Endodermal cell (in vitro differentiated cells): ENCODE measurements around the gene NPLOC4. TPM values are rescaled to one million over a fixed set of nuclear protein-coding genes. Genes with fewer than 3 reads are reported as not detected.

Source experiments
- DNase-seq: peaks from one replicate; pipeline ENCODE4 v3.0.0-alpha.2; 2017
- H3K27ac ChIP-seq: 2 replicates; pipeline ENCODE4 v1.5.1; 2013; ENCODE audit warnings: mild to moderate bottlenecking, low read depth, low read length, moderate library complexity
- H3K27me3 ChIP-seq: 2 replicates; pipeline ENCODE4 v1.6.1; 2013; ENCODE audit warnings: mild to moderate bottlenecking, low read length, moderate library complexity; ENCODE audit not compliant: insufficient read depth, control insufficient read depth, poor library complexity, severe bottlenecking
- H3K36me3 ChIP-seq: 2 replicates; pipeline ENCODE4 v1.7.0; 2013; ENCODE audit warnings: mild to moderate bottlenecking, low read length, moderate library complexity; ENCODE audit not compliant: control insufficient read depth, insufficient read depth
- H3K4me1 ChIP-seq: one replicate; pipeline ENCODE4 v1.7.0; 2013; ENCODE audit warnings: low read length; ENCODE audit not compliant: control insufficient read depth, insufficient read depth
- H3K4me3 ChIP-seq: 2 replicates; pipeline ENCODE4 v1.5.1; 2013; ENCODE audit warnings: mild to moderate bottlenecking, low read length, moderate library complexity
- H3K9ac ChIP-seq: 2 replicates; pipeline ENCODE4 v1.6.1; 2013; ENCODE audit warnings: mild to moderate bottlenecking, low read length, moderate library complexity; ENCODE audit not compliant: poor library complexity, severe bottlenecking; ENCODE audit errors: extremely low read depth
- H3K9me3 ChIP-seq: 2 replicates; pipeline ENCODE4 v1.6.1; 2013; ENCODE audit warnings: mild to moderate bottlenecking, low read length, moderate library complexity; ENCODE audit not compliant: control insufficient read depth
- H3K27ac Mint-ChIP-seq: 2 replicates; pipeline ENCODE4 v1.8.0; 2020; ENCODE audit warnings: mixed read lengths
- H3K27me3 Mint-ChIP-seq: 2 replicates; pipeline ENCODE4 v1.8.0; 2021; ENCODE audit warnings: mild to moderate bottlenecking, mixed read lengths; ENCODE audit not compliant: insufficient read depth
- H3K36me3 Mint-ChIP-seq: 2 replicates; pipeline ENCODE4 v1.8.0; 2020; ENCODE audit warnings: low read depth, mixed read lengths
- H3K4me1 Mint-ChIP-seq: 2 replicates; pipeline ENCODE4 v1.8.0; 2020; ENCODE audit warnings: mixed read lengths
- H3K4me3 Mint-ChIP-seq: 2 replicates; pipeline ENCODE4 v1.8.0; 2020; ENCODE audit warnings: mild to moderate bottlenecking, moderate library complexity, mixed read lengths
- H3K9me3 Mint-ChIP-seq: 2 replicates; pipeline ENCODE4 v1.8.0; 2020; ENCODE audit warnings: mild to moderate bottlenecking, mixed read lengths
- CTCF ChIP-seq: fragments of 200-600 bp; sonication (generic); conservative IDR thresholded peaks from 2 replicates; pipeline ENCODE4 v1.5.0; 2021; ENCODE audit warnings: antibody characterized with exemption, mild to moderate bottlenecking
- WGBS, 2 experiments: methylation state at CpG; one replicate each; pipeline versions ENCODE4 v1.1.5 to v1.1.7; 2013; ENCODE audit warnings: missing lambda C conversion rate in 2 of 2, mixed read lengths in 1 of 2; ENCODE audit not compliant: insufficient coverage in 1 of 2, insufficient read length in 1 of 2; 5-methylcytosine and 5-hydroxymethylcytosine counted together
- total RNA-seq, 2 donors: library from RNA; stranded (reverse); fragmentation: NEBNext Ultra II Directional in 1 of 2; extraction: Animal tissue kit (Norgen Biotek cat#: 25700) in 1 of 2; gene quantifications; 2 replicates in 1 of 2; 3 replicates in 1 of 2; pipeline ENCODE4 v1.2.1, GENCODE V29; 2021

Gene NPLOC4
- total RNA-seq, 2 donors from 2014 or later, result 113 to 118 TPM

GRCh38 chr17:81581758-81582157, 55.2 kb downstream of the NPLOC4 start:
- Mint-ChIP-seq H3K4me1 (peaks cover 14% of the 10 kb centered on the region), H3K9me3 (no peaks in the 10 kb centered on the region), H3K36me3 (peaks cover 79% of the 10 kb centered on the region), H3K4me3 (no peak overlapping the region), H3K27me3 (no peaks in the 10 kb centered on the region), H3K27ac (no peak overlapping the region)
- H3K9me3 ChIP-seq, result no peaks in the 10 kb centered on the region
- no peaks in the 10 kb centered on the region for H3K27me3 ChIP-seq
- TF ChIP-seq CTCF, result no peak
- peaks cover 75% of the 10 kb centered on the region for H3K36me3 ChIP-seq
- 95 to 96% methylated on average over 6 to 8 of the region's 8 CpGs for whole genome bisulfite sequencing, 2 experiments
- H3K9ac ChIP-seq, result no peak overlapping the region
- no peaks in the 10 kb centered on the region for H3K4me1 ChIP-seq
- no peak overlapping the region for H3K4me3 ChIP-seq
- H3K27ac ChIP-seq, result no peak overlapping the region
- no peak for DNase-seq

- no peaks in the 10 kb centered on the region for H3K4me1 ChIP-seq
- H3K27ac ChIP-seq, result no peak overlapping the region
- Mint-ChIP-seq H3K27me3 (no peaks in the 10 kb centered on the region), H3K4me1 (peaks cover 14% of the 10 kb centered on the region), H3K9me3 (no peaks in the 10 kb centered on the region), H3K36me3 (peaks cover 79% of the 10 kb centered on the region), H3K4me3 (no peak overlapping the region), H3K27ac (peak overlapping the region; percentile 84)
- no peaks in the 10 kb centered on the region for H3K9me3 ChIP-seq
- 94 to 100% methylated on average over 3 to 6 of the region's 6 CpGs for WGBS, 2 experiments
- H3K27me3 ChIP-seq, result no peaks in the 10 kb centered on the region
- H3K36me3 ChIP-seq, result peaks cover 75% of the 10 kb centered on the region
- TF ChIP-seq CTCF, result no peak
- H3K4me3 ChIP-seq, result no peak overlapping the region
- H3K9ac ChIP-seq, result no peak overlapping the region
- no peak for DNase-seq
Observed at GRCh38 chr17:81580481-81580880, 56.4 kb downstream of the NPLOC4 start.

- TF ChIP-seq CTCF, result no peak
- peaks cover 14% of the 10 kb centered on the region for H3K4me1 Mint-ChIP-seq
- H3K9ac ChIP-seq, result no peak overlapping the region
- H3K27ac ChIP-seq, result no peak overlapping the region
- H3K27me3 ChIP-seq, result no peaks in the 10 kb centered on the region
- peaks cover 74% of the 10 kb centered on the region for H3K36me3 ChIP-seq
- H3K27ac Mint-ChIP-seq, result peak overlapping the region; percentile 84
- no peaks in the 10 kb centered on the region for H3K27me3 Mint-ChIP-seq
- H3K4me3 ChIP-seq, result no peak overlapping the region
- DNase-seq, result no peak
- no peak overlapping the region for H3K4me3 Mint-ChIP-seq
- peaks cover 77% of the 10 kb centered on the region for H3K36me3 Mint-ChIP-seq
- no peaks in the 10 kb centered on the region for H3K9me3 ChIP-seq
- H3K9me3 Mint-ChIP-seq, result no peaks in the 10 kb centered on the region
- 85 to 90% methylated on average over 6 to 10 of the region's 10 CpGs for WGBS, 2 experiments
- H3K4me1 ChIP-seq, result no peaks in the 10 kb centered on the region
Observed at GRCh38 chr17:81579821-81580321, 57.0 kb downstream of the NPLOC4 start.
